ENCODE results near the gene GPX4.

GPX4 gene

GRCh38 chr19:1135454-1135853 is 31.7 kb downstream of the GPX4 start:
- DNase-seq: no peak

- no peak for DNase-seq
Observed at GRCh38 chr19:1136201-1136600, 32.4 kb downstream of the GPX4 start.

GRCh38 chr19:1136621-1137317 is 33.0 kb downstream of the GPX4 start:
- no peak for DNase-seq

GRCh38 chr19:1138121-1138520 is 34.3 kb downstream of the GPX4 start:
- no peak for DNase-seq

GRCh38 chr19:1139126-1139525 is 35.3 kb downstream of the GPX4 start:
- no peak for DNase-seq

GRCh38 chr19:1140272-1141027 is 36.7 kb downstream of the GPX4 start:
- DNase-seq: no peak

- no peak for DNase-seq
Observed at GRCh38 chr19:1141944-1142343, 38.1 kb downstream of the GPX4 start.

- no peak for DNase-seq
Observed at GRCh38 chr19:1143828-1144399, 40.1 kb downstream of the GPX4 start.

GRCh38 chr19:1144741-1145140 is 40.9 kb downstream of the GPX4 start:
- DNase-seq: no peak

- no peak for DNase-seq
Observed at GRCh38 chr19:1145635-1146411, 42.0 kb downstream of the GPX4 start.

- no peak for DNase-seq
Observed at GRCh38 chr19:1146412-1146699, 42.6 kb downstream of the GPX4 start.

GRCh38 chr19:1146858-1147780 is 43.3 kb downstream of the GPX4 start:
- no peak for DNase-seq

GRCh38 chr19:1147934-1148549 is 44.2 kb downstream of the GPX4 start:
- no peak for DNase-seq

GRCh38 chr19:1149259-1150045 is 45.7 kb downstream of the GPX4 start:
- no peak for DNase-seq

GRCh38 chr19:1150333-1151036 is 46.7 kb downstream of the GPX4 start:
- DNase-seq: no peak

GRCh38 chr19:1151037-1151724 is 47.4 kb downstream of the GPX4 start:
- DNase-seq: no peak

GRCh38 chr19:1151917-1152587 is 48.3 kb downstream of the GPX4 start:
- no peak for DNase-seq

GRCh38 chr19:1153891-1154730 is 50.3 kb downstream of the GPX4 start:
- no peak for DNase-seq

Data from activated CD4-positive, alpha-beta T cell treated with anti-CD3 and anti-CD28 coated beads, Interleukin-2, amount 50 U/mL, for 1 hour (primary cell).